Cerebellar cortex (tissue), 1 donor: Measurements from ENCODE around the gene LRP8.

Experiments used
- DNase-seq: peaks from one replicate; pipeline ENCODE4 v3.0.0-alpha.2; 2015; ENCODE audit warnings: low spot score

The LRP8 gene

GRCh38 chr1:53359225-53359933, 31.5 kb upstream of the LRP8 start:
- no peak for DNase-seq

- DNase-seq = no peak
These were observed 28.8 kb upstream of the LRP8 start for GRCh38 chr1:53356637-53357036.

- no peak for DNase-seq
These were observed 26.2 kb upstream of the LRP8 start for GRCh38 chr1:53354119-53354518.

- DNase-seq = no peak
These were observed 24.7 kb upstream of the LRP8 start for GRCh38 chr1:53352561-53352960.

GRCh38 chr1:53350853-53351767, 23.2 kb upstream of the LRP8 start:
- no peak for DNase-seq

GRCh38 chr1:53349968-53350852, 22.3 kb upstream of the LRP8 start:
- DNase-seq = no peak

- DNase-seq = no peak
These were observed 21.5 kb upstream of the LRP8 start for GRCh38 chr1:53349369-53349835.

- no peak for DNase-seq
These were observed 20.9 kb upstream of the LRP8 start for GRCh38 chr1:53348486-53349368.

GRCh38 chr1:53346814-53347176, 18.9 kb upstream of the LRP8 start:
- DNase-seq = no peak

- DNase-seq = no peak
These were observed 18.3 kb upstream of the LRP8 start for GRCh38 chr1:53345996-53346813.

GRCh38 chr1:53344921-53345838, 17.3 kb upstream of the LRP8 start:
- no peak for DNase-seq

GRCh38 chr1:53343831-53344668, 16.2 kb upstream of the LRP8 start:
- no peak for DNase-seq

GRCh38 chr1:53342735-53343470, 15.0 kb upstream of the LRP8 start:
- no peak for DNase-seq

- DNase-seq = no peak
These were observed 14.3 kb upstream of the LRP8 start for GRCh38 chr1:53341961-53342707.

- DNase-seq = no peak
These were observed 13.6 kb upstream of the LRP8 start for GRCh38 chr1:53341521-53341895.

GRCh38 chr1:53340660-53341520, 13.0 kb upstream of the LRP8 start:
- no peak for DNase-seq
